NCI-H1436 treated with DMSO at 0.1 percent for 48 hours (cell line): ENCODE results near the gene TEDC1.

Source experiments
- DNase-seq: peaks from one replicate; lab custom pipeline; 2025; lab: John Stamatoyannopoulos, UW

TEDC1 gene

DNA sequence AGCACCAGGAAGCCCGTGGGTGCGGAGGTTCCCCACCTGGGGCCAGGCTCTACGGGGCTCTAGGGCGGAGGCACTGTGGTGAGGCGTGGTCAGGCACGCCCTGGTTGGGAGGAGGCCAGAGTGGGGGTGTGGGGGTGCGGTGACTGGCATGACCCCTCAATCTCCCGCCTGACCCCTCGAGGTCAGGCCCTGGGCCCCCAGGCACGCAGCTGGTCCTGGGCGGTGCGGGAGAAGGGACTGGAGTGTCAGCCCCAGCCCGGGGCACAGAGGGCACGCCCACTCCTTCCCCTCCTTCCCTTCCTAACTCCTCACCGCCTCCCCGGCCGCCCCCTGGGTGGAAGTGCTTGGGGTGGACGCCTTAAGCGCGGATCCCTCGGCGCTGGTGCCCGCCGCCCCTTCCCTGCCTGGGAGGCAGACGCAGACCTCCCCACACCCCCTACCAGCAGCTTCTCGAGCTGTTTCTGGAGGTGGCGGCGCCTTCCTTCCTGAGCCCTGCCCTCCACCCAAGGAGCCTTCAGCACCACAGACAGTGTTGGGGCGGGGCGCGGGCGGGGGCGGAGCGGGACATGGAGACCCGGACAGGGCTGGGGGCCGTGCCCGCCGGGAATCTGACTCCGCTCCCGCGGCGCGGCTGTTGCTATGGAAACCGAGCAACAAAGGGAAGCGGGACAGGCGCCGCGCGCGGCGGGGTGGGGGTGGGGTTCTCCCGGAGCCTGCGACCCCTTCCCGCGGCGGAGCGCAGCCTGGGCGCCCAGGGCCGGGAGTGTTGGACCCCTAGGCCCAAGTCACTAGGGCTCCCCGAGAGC, 17.2 kb upstream of the TEDC1 start:
- DNase-seq, result no peak

DNA sequence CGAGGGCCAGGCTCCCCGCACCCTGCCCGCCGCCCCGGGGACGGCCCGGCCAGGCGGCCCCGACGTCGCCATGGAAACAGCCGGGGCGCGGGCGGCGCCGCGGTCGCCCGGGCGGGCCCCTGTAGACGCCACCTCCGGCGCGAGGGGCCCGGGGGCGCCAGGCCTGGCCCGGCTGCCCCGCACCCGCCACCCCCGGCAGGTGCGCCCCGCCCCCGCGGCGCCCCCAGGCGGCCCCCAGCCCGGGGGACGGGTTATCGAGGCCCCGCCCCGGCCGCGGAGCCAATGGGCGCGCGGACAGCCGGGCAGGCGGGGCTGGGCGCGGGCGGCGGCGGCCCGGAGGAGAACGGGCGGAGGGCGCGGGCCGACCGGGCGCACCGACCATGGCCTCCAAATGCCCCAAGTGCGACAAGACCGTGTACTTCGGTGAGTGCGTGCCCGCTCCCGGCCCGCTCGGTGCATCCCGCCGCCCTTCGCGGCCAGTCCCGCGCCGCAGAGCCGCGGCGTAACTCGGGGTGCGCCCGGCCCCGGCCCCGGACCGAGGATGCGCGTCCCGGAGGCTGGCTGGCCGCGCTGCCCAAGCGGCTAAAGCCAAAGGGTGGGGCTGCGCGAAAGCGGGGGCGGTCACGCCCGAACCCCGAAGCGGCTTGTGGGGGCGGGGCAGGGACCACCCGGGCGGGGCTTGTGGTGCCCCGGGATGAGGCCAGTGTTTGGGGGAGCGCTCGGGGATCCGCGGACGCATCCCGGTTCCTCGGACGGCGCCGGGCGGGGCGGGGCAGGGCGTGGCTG, 16.4 kb upstream of the TEDC1 start, which contains the start of gene CRIP2:
Gene CRIP2, plus strand, starts transcription at position 339 of the 786 bp plus-strand sequence. Its CDS starts 42 bp downstream, at position 381.
- no peak for DNase-seq

- DNase-seq, result no peak
Observed at GRCh38 chr14:105475269-105476096, 15.6 kb upstream of the TEDC1 start.

DNA sequence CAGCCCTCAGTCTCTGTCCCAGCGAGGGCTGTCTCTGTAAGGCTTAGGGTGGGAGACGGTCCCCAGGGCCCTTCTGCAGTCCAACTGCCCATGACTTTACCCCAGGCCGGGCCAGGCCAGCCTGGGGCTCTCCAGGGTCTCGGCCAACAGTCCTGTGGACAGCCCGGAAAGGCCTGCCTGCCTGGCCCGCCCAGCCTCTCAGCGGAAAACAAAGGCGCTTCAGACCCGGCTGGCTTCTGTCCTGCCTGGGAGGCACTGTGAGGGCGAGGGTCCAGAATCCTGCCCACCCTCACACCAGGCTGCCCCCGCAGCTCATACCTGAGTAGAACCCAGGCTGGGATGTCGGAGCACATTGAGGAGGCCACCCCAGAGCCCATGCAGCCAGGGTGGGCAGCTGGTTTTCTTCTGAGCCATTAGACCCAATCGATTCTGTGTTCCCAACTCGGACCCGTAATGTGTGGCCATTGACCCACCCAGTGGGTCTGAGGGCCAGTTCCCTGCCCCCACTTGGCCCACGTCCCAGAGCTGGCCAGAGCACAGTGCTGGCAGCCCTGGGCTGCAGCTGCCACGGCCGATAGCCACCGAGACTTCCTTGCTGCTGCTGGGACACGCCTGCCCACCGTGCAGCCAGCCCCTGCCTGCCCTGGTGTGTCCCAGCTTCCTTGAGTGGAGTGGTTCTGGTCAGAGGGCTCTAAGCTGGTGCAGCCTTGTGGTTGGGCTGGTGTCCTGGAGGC, 14.8 kb upstream of the TEDC1 start:
- DNase-seq, result no peak

- DNase-seq, result no peak
Observed at GRCh38 chr14:105476831-105477659, 14.0 kb upstream of the TEDC1 start.

DNA sequence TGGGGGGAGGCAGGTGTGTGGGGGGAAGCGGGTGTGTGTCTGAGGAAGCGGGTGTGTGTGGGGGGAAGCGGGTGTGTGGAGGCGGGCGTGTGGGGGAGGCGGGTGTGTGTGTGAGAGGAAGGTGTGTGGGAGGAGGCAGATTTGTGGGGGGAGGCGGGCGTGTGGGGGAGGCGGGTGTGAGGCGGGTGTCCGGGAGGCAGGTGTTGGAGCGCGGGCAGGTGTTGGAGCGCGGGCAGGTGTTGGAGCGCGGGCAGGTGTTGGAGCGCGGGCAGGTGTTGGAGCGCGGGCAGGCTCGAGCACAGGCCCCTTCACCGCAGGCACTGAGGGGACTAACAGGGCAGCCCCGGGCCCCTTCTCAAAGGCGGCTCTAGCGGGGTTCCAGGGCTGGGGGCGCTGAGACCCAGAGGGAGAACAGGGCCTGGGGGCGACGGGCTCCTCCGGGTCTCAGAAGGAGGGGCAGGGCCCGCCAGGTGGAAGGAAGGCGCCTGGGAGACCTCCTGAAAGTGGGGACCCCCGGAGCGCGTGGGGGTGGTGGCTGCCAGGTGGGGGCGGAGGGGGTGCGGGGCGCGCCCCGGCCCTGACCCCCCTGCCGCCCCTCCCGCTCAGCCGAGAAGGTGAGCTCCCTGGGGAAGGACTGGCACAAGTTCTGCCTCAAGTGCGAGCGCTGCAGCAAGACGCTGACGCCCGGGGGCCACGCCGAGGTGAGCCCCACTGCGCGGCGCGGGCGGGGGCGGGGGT, 13.2 kb upstream of the TEDC1 start:
- DNase-seq, result no peak

DNA sequence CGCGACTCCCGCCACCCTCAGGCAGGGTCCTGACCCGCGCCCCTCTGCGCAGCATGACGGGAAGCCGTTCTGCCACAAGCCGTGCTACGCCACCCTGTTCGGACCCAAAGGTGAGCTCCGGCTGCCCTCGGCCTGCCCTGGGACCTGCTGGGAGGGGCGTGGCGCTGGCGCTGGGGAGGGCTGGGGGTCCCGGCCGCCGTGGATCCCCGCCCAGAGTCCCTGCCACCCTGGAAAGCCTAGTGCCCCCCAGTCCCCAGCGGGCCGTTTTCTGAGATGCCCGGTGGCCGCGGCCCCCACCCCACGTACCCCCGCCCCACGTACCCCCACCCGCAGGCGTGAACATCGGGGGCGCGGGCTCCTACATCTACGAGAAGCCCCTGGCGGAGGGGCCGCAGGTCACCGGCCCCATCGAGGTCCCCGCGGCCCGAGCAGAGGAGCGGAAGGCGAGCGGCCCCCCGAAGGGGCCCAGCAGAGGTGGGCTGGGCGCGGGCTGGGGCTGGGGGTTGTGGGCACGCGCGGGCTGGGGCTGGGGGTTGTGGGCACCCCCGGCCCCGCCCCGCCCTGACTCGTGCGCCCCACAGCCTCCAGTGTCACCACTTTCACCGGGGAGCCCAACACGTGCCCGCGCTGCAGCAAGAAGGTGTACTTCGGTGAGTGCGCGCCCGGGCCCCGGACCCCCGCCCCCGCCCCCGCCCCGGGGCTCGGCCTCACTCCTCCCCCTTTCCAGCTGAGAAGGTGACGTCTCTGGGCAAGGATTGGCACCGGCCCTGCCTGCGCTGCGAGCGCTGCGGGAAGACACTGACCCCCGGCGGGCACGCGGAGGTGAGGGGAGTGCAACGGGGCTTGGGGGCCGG, 12.4 kb upstream of the TEDC1 start:
- DNase-seq, result no peak

GRCh38 chr14:105479431-105480158, 11.5 kb upstream of the TEDC1 start:
- DNase-seq, result no peak

GRCh38 chr14:105480199-105480746, 10.8 kb upstream of the TEDC1 start:
- no peak for DNase-seq

DNA sequence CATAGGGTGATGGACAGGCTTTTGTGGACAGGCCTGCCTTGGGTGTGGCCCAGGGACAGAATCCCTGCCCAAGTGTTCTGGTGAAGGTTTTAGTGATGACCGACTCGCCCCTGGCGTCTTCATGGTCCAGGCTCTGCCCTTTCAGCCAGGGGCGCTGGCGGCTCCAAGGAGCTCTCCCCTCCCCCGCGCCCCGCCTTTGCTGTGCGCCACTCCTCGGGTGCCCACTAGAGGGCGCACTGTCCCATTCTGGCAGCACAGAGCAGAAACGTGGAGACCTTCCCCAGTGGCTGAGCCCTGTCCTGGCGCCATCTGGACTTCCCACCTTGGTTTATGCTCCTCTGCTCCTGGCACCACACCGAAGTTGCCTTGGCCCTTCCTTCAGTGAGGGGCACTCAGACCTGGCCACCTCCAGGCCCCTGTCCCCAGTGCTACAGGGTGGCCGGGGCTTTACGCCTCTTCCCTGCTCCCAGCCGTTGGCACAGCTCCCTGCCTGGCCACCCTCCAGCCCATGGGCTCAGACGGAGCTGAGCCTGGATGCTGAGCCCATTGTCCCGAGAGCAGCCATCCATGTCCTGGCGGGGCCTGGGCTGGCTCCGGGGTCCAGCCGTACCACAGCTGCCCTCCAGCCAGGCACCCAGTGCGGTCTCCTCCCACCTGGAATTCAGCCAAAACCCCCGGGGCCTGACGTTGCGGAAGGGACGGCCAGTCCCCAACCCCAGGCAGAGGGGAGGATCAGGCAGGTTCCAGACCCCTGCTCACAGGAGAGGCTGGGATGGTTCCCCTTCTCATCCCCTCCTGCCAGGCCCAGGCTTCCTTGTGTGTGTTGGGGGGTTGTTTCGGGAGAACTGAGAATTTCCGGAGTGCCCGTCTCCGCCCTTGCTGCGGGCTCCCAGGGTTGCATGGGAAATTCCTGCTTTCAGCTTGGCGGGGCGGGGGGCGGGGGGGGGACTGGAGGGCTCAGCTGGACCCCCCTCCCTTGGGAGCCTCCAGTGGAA, 9.9 kb upstream of the TEDC1 start:
- no peak for DNase-seq

GRCh38 chr14:105481886-105482457, 9.1 kb upstream of the TEDC1 start:
- peak; percentile 66 for DNase-seq

DNA sequence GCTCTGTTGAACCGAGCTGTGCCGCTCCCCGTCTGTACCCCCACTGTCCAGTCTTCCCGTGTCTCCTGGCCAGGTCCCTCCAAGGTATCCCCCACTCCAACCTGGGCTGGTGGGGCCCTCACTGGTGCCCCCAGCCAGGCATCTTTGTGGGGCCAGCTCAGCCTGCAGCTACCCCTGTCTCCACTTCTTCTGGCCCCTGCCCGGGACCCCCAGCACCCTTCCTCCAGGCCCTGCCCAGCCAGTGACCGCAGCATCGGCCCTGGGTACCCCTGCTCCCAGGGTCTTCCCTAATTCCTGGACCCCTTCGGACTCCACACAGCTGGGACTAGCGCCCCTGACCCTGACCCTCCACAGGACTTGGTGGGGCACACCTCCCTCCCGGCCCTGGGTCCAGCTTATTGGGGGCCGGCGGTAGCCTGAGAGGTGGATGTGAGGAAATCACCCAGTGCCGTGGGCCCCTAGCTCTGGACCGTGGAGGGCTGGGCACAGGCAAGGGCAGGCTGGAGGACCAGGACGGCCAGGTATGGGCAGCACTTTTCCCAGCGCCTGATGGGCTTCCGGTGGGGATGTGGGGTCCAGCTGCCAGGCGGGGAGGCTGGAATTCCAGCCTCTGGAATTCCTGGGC, 8.4 kb upstream of the TEDC1 start:
- DNase-seq, result no peak

- no peak for DNase-seq
Observed at GRCh38 chr14:105483300-105484068, 7.6 kb upstream of the TEDC1 start.

GRCh38 chr14:105484069-105484996, 6.7 kb upstream of the TEDC1 start:
- no peak for DNase-seq
